Glomerular visceral epithelial cell (primary cell): Measurements from ENCODE around the gene ABTB1.

Experiments used
- DNase-seq: peaks from one replicate; pipeline ENCODE4 v3.0.0-alpha.2; 2016; ENCODE audit errors: extremely low spot score

The ABTB1 gene

GRCh38 chr3:127720985-127721935 is 48.5 kb downstream of the ABTB1 start:
- no peak for DNase-seq

GRCh38 chr3:127722091-127722784 is 49.5 kb downstream of the ABTB1 start:
- DNase-seq: no peak

- DNase-seq: no peak
Observed at GRCh38 chr3:127723011-127723567, 50.3 kb downstream of the ABTB1 start.

- DNase-seq: no peak
Observed at GRCh38 chr3:127726894-127727293, 54.1 kb downstream of the ABTB1 start.

GRCh38 chr3:127728417-127729015 is 55.8 kb downstream of the ABTB1 start:
- no peak for DNase-seq

GRCh38 chr3:127729556-127730056 is 56.9 kb downstream of the ABTB1 start:
- DNase-seq: no peak

GRCh38 chr3:127730171-127730570 is 57.4 kb downstream of the ABTB1 start:
- no peak for DNase-seq
